GM12874 (cell line): Measurements from ENCODE around the gene LMBR1.

Experiments used
- TF ChIP-seq, protein P1 (sequence below): IDR thresholded peaks from 2 replicates; pipeline ENCODE4 v1.5.1; 2011; ENCODE audit warnings: low read depth, mild to moderate bottlenecking, control low read depth, low read length, moderate library complexity; ENCODE audit not compliant: insufficient read depth

Gene LMBR1

DNA sequence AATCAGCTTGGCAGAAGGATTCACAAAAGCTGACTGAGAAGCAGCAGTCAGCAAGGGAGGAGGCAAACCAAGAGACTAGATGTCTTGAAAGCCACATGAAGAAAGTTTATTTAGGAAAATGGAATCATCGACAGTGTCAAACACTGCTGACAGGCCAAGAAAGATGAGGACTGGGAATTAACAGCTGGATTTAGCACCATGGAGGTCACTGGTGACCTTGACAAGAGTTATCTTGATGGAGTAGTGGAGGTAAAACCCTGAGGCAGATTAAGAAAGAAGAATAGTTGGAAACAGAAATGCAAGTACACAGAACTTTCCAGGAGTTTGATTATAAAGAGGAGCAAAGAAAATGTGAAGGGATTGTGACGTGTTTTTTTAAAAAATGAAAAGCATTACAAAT is 51.5 kb downstream of the LMBR1 start:
- TF ChIP-seq, protein P1, sequence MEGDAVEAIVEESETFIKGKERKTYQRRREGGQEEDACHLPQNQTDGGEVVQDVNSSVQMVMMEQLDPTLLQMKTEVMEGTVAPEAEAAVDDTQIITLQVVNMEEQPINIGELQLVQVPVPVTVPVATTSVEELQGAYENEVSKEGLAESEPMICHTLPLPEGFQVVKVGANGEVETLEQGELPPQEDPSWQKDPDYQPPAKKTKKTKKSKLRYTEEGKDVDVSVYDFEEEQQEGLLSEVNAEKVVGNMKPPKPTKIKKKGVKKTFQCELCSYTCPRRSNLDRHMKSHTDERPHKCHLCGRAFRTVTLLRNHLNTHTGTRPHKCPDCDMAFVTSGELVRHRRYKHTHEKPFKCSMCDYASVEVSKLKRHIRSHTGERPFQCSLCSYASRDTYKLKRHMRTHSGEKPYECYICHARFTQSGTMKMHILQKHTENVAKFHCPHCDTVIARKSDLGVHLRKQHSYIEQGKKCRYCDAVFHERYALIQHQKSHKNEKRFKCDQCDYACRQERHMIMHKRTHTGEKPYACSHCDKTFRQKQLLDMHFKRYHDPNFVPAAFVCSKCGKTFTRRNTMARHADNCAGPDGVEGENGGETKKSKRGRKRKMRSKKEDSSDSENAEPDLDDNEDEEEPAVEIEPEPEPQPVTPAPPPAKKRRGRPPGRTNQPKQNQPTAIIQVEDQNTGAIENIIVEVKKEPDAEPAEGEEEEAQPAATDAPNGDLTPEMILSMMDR = no peak

DNA sequence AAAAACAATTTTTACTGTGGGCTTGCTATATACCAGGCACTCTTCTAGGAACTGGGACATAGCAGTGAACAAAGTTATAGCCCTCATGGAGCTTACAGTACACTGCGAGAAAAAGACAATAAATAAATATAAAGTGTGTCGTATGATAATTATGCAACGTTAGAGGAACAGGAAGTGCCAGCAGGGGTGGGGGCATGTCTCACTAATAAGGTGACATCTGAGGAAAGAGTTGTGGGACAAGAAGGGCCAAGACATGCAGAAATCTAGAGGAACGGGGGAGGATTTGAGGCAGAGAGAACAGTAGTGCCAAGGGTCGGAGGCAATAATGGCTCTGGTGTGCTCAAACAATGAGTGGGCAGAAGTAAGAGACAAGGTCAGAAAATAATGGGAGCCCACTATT is 52.8 kb downstream of the LMBR1 start:
- TF ChIP-seq, protein P1 = no peak

DNA sequence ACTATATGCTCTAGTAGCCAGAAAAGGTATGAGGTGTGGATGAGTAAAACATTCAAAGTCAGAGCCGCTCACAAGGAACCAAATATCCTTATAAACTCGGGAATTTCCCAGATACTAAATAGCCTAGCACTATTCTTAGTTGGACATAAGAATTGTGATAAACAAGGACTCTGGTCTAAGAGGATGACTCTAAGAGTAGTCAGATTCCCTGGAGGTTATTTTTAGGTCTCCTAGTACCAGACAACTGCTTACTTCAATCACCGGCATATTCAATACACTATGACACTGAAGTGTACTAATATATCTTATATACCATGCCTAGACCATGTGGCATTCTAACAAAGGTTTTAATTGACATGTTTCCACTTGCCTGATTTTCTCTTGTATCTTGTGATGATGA is 56.5 kb downstream of the LMBR1 start:
- TF ChIP-seq, protein P1 = no peak

DNA sequence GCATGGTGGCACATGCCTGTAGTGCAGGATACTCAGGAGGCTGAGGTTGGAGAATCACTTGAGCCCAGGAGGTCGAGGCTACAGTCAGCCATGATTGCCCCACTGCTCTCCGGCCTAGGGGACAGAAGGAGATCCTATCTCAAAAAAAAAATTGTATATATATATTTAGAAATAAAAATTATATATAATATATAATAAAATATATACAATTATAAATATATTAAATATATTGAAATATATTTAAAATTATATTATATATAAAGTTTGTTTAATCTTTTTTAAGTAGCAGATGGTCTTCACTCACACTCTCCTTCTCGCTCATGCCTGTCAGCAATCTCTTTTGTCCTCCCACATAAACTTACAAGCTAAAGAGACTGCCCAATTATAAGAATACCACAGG is 58.5 kb downstream of the LMBR1 start:
- TF ChIP-seq, protein P1 = no peak

DNA sequence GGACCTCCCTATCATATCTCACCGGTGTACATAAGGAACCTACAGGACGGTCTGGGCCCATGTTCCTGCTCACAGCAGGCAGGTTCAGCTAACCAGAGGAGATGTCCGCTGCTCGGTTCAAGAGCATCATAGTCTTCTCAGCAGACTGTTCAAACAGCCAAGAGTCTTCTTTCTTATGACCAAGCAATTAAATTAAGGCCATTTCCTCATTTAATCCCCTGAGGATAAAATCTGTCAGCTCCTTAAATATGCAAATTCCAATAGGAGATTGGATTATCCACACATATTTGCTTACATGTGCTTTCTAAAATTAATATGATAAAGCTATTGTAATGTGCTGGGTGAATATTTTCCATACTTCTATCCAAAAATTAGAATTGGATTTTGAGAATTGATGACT is 59.7 kb downstream of the LMBR1 start:
- TF ChIP-seq, protein P1 = no peak

DNA sequence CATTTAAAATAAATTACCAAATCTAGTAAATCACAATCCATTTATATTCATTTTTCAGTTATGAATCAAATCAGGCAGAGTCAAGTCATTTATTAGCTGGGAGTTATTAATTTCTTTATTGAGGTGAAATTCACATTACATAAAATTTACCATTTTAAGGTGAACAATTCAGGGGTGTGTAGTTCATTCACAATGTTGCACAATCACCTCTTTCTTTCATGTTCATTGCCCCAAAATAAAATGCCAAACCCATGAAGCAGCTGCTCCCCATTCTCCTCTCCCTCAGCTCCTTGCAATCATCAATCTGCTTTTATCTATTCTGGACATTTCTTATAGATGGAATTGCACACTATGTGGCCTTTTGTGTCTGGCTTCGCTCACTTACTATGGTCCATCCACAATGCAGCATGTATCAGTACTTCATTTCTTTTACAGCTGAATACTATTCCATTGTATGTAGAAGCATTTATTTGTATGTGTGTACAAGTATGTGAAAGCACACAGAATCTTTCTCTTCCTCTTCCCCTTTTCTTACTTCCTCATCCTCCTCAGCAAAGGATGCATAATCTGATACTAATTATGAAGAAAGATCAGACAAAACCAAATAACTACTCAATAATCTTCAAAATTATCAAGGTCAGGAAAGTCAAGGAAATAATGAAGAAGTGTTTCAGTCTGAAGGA is 60.6 kb downstream of the LMBR1 start:
- TF ChIP-seq, protein P1 = no peak

DNA sequence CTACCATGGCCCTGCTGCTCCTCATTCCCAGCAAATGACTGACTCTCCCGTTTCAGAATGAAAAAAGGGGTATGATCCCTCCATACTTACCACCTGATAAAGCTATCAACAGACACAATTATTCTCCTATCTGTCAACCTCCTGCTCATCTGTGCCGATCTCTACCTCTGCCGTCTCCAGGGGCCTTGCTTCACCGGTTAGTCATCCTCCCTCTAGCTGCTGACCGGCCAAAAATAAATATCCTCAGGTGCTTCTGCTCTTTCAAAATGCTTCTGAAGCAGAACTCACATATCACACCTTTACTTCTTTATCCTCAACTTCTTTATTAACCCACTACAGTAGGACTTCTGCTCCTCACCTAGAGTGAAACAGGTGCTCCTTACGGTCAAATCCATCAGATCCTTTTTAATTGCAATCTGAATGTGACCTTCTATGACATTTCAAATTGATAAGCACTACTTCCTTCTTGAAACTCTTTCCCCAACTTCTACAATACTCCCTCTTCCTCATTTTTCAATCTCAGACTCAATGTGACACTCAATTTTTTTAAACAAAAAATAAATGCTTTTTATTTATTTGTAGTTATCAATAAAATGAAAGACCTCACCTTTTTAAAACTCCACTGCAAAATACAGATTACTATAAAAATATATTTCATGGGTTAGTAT is 63.2 kb downstream of the LMBR1 start:
- TF ChIP-seq, protein P1 = no peak
